ENCODE results near the gene GFOD1.

GFOD1 gene

DNA sequence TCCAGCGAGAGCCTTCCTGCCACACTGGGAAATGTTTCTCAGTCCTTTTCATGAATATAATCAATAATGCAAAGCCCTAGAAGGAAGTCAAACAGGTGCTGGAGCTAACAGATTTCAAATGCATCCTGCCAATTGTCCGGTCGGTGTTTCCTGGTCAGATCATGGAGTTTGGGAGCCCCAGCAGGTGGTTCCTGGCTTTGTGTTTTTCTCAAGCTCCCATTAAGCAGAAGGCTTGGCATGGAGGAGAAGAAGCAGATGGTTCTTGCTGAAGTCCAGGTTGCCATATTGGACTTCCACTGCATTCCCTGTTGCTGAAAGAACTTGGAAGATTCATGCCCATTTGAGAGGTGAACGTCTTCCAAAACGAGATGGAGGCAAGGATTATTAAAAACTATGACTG is 68.6 kb downstream of the GFOD1 start:
- ATAC-seq: no peak
- TF ChIP-seq ZFP30 (CRISPR knock-in tag; IDR thresholded peaks at IDR 0.05): no peak
- TF ChIP-seq POU6F1 (CRISPR knock-in tag; IDR thresholded peaks at IDR 0.05; ENCODE audit: borderline replicate concordance, low read depth): no peak
- TF ChIP-seq, protein P1, sequence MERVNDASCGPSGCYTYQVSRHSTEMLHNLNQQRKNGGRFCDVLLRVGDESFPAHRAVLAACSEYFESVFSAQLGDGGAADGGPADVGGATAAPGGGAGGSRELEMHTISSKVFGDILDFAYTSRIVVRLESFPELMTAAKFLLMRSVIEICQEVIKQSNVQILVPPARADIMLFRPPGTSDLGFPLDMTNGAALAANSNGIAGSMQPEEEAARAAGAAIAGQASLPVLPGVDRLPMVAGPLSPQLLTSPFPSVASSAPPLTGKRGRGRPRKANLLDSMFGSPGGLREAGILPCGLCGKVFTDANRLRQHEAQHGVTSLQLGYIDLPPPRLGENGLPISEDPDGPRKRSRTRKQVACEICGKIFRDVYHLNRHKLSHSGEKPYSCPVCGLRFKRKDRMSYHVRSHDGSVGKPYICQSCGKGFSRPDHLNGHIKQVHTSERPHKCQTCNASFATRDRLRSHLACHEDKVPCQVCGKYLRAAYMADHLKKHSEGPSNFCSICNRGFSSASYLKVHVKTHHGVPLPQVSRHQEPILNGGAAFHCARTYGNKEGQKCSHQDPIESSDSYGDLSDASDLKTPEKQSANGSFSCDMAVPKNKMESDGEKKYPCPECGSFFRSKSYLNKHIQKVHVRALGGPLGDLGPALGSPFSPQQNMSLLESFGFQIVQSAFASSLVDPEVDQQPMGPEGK (CRISPR knock-in tag; IDR thresholded peaks at IDR 0.05; ENCODE audit: borderline replicate concordance): no peak
- TF ChIP-seq ESRRG (CRISPR knock-in tag; IDR thresholded peaks at IDR 0.05): no peak
- no peak for TF ChIP-seq BACH2 (CRISPR knock-in tag; IDR thresholded peaks at IDR 0.05; ENCODE audit: borderline replicate concordance)

DNA sequence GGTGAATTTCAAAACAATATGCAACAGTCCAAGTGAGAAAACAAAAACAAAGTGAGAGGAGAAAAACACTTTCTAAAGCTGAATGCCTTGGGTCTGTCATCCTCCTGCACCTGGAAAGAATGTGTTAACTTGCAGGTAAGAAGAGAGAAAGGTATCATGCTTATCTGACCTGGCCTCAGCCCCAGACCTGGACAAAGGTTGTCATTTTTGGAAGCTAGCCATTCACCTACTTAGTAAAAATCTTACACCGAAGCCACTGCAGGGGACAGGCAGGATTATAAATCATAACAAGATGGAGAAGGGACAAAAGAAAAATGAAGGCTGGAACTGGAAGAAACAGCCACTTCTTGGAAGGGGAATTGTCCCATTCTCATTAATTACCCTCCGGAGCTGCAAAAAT is 69.4 kb downstream of the GFOD1 start:
- no peak for TF ChIP-seq TSHZ2 (CRISPR knock-in tag; IDR thresholded peaks at IDR 0.05)
- TF ChIP-seq CSRNP3 (CRISPR knock-in tag; IDR thresholded peaks at IDR 0.05): no peak
- TF ChIP-seq ZFP3 (CRISPR knock-in tag; IDR thresholded peaks at IDR 0.05): no peak
- TF ChIP-seq ISL1 (CRISPR knock-in tag; IDR thresholded peaks at IDR 0.05): no peak
- TF ChIP-seq ZNF8 (CRISPR knock-in tag; IDR thresholded peaks at IDR 0.05): no peak
- TF ChIP-seq CSDC2 (CRISPR knock-in tag; IDR thresholded peaks at IDR 0.05): no peak
- no peak for TF ChIP-seq POU6F1 (CRISPR knock-in tag; IDR thresholded peaks at IDR 0.05; ENCODE audit: borderline replicate concordance, low read depth)
- TF ChIP-seq GLIS3 (CRISPR knock-in tag; IDR thresholded peaks at IDR 0.05): no peak
- no peak for TF ChIP-seq ARNTL (CRISPR knock-in tag; IDR thresholded peaks at IDR 0.05; ENCODE audit: borderline replicate concordance, low read depth)
- TF ChIP-seq TCF4 (CRISPR knock-in tag; IDR thresholded peaks at IDR 0.05; ENCODE audit: borderline replicate concordance): no peak
- TF ChIP-seq ZC3H10 (CRISPR knock-in tag; IDR thresholded peaks at IDR 0.05): no peak
- no peak for TF ChIP-seq ZFP30 (CRISPR knock-in tag; IDR thresholded peaks at IDR 0.05)
- no peak for TF ChIP-seq TOX (CRISPR knock-in tag; IDR thresholded peaks at IDR 0.05; ENCODE audit: borderline replicate concordance)
- no peak for TF ChIP-seq BACH2 (CRISPR knock-in tag; IDR thresholded peaks at IDR 0.05; ENCODE audit: borderline replicate concordance)
- TF ChIP-seq ESRRG (CRISPR knock-in tag; IDR thresholded peaks at IDR 0.05): no peak
- TF ChIP-seq RARB (CRISPR knock-in tag; IDR thresholded peaks at IDR 0.05): no peak
- TF ChIP-seq PPARA (CRISPR knock-in tag; IDR thresholded peaks at IDR 0.05; ENCODE audit: borderline replicate concordance): no peak
- no peak for TF ChIP-seq SNAI2 (CRISPR knock-in tag; IDR thresholded peaks at IDR 0.05)
- ATAC-seq: no peak

DNA sequence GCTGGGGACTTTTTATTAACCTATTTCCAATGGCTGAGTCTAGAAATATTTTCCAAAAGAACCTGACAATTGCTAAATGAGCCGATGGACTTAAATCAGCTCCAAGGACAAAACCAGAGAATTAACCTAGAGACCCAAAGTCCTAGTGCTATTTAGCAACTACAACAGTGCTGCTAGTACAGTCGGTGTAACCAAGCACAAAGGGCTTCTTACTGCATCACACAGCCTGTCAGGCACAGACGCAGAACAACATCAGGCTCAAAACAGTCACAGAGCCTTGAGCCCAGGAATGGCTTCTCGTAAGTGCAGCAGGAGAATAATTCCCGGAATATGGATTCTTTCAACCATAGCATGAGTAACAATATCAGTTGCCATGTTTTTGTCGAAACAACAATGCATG is 70.0 kb downstream of the GFOD1 start:
- no peak for ATAC-seq
- no peak for TF ChIP-seq PPARA (CRISPR knock-in tag; IDR thresholded peaks at IDR 0.05; ENCODE audit: borderline replicate concordance)
- no peak for TF ChIP-seq ARNTL (CRISPR knock-in tag; IDR thresholded peaks at IDR 0.05; ENCODE audit: borderline replicate concordance, low read depth)
- no peak for TF ChIP-seq ISL1 (CRISPR knock-in tag; IDR thresholded peaks at IDR 0.05)
- no peak for TF ChIP-seq ZNF70 (CRISPR knock-in tag; IDR thresholded peaks at IDR 0.05)
- TF ChIP-seq ZFP30 (CRISPR knock-in tag; IDR thresholded peaks at IDR 0.05): no peak
- no peak for TF ChIP-seq CREB5 (CRISPR knock-in tag; IDR thresholded peaks at IDR 0.05; ENCODE audit: low read depth)
- no peak for TF ChIP-seq SNAI2 (CRISPR knock-in tag; IDR thresholded peaks at IDR 0.05)
- TF ChIP-seq ZNF8 (CRISPR knock-in tag; IDR thresholded peaks at IDR 0.05): no peak
- no peak for TF ChIP-seq ZFP3 (CRISPR knock-in tag; IDR thresholded peaks at IDR 0.05)
- TF ChIP-seq POU6F1 (CRISPR knock-in tag; IDR thresholded peaks at IDR 0.05; ENCODE audit: borderline replicate concordance, low read depth): no peak
- TF ChIP-seq OSR1 (CRISPR knock-in tag; IDR thresholded peaks at IDR 0.05): no peak

Measured in SK-N-SH treated with all-trans-retinoic acid at 6 μM for 48 hours (cell line).